HG03442 (cell line): ENCODE measurements around the gene TBX2.

Experiments
- ATAC-seq: cut with Tn5 transposase; IDR thresholded peaks from one replicate; pipeline ENCODE4 v1.9.1; 2021; ENCODE audit warnings: mild to moderate bottlenecking, moderate library complexity; ENCODE audit not compliant: unreplicated experiment

TBX2 gene

DNA sequence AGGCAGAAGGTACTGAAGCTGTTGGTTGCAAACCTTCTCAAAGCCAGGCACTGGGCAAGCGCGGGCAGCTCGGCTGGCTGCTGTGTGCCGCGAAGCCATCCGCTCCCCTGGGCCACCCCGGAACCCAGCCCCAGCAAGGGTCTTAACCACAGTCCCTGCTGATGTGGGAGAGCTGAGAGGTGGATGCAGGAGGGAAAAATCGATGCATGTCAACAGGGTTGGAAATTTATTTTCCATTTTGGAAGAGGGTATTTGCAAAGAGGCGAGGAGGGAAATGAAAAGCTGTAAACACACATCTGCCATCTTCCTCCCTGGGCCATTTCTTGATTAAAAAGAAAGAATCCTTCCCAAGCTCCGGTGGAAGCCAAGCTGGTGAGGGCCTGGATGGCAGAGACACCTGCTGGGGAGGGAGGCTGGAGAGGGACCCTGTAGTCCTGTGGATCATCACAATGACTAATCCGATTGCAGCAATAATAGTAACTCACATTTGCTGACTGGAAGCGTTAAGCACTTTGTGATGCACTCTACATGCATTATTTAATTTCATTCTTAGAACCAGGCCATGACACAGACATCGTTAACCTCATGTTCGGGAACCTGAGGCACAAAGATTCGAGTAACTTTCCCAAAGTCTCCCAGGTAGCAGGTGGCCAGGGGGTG lies 13.9 kb upstream of the TBX2 start:
- no peak for ATAC-seq

DNA sequence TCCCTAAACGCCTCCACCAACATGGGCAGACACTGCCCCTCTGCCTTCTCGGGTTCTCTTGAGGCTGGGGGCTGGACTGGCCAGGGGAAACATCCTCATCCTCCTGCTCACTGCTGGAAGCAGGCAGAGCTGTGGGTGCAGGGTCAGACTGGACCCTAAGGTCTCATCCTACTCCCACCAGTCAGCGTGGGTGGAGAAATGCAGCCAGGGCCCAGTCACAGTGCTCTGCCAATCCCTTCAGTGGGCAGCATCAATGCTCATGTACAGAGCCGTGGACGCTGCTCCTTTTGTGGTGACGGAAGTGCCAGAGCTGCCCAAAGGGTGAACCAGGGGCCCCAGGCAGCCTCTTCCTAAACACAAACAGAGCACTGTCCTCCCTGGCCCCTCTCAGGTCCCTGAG lies 13.4 kb upstream of the TBX2 start:
- no peak for ATAC-seq

DNA sequence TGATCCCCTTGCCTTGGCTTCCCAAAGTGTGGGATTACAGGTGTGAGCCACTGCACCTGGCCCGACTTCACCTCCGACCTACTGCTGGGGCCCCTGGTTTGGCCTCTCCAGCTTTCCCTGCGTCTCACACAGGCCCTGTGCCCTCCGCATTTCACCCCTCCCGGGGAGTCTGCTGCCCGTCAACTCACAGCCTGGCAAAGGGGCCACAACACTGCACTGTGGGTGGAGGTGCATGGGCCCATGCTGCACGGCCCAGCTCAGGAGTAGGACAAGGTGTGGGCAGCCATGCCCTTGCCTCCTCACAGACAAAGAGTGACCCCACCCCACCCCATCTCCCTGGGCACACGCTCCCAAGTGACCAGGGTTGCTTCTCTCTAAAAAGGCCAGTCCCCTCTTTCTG lies 12.6 kb upstream of the TBX2 start:
- no peak for ATAC-seq

DNA sequence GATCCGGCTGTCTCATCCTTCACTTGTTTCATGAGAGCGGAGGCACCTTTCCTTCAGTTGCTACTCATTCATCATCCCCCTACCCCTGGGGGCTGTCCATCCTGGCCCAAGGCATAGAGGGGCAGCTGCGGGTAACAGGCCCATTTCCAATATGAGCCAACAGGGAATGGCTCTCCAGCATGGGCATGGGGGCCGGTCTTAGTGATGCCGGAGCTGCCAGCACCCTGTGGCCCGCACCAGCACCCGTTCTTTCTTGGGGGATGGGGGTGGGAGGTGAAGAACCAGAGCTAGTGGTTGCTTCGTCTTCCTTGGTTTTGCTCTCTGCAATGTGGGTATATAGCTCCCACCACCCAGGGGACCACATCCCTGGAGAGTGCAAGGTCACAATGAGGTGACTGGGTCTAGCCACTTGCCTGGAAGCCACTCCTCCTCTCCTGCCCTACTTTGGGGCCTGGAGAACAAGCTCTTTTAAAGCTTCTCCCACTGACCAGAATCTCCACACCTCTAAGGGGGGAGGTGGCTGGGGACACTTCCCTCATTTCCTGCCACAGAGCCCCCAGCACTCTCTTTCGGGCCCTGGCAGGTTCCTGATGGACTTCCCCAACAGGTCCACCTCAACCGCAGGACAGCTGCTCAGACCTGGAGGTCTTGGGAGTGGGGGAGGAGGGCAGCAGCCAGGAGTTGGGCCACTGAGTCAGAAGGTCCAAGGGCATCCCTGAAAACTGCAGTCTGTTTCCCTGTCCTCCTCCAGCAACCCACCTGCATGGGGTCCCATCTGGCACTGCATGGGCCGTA lies 11.9 kb upstream of the TBX2 start:
- no peak for ATAC-seq

DNA sequence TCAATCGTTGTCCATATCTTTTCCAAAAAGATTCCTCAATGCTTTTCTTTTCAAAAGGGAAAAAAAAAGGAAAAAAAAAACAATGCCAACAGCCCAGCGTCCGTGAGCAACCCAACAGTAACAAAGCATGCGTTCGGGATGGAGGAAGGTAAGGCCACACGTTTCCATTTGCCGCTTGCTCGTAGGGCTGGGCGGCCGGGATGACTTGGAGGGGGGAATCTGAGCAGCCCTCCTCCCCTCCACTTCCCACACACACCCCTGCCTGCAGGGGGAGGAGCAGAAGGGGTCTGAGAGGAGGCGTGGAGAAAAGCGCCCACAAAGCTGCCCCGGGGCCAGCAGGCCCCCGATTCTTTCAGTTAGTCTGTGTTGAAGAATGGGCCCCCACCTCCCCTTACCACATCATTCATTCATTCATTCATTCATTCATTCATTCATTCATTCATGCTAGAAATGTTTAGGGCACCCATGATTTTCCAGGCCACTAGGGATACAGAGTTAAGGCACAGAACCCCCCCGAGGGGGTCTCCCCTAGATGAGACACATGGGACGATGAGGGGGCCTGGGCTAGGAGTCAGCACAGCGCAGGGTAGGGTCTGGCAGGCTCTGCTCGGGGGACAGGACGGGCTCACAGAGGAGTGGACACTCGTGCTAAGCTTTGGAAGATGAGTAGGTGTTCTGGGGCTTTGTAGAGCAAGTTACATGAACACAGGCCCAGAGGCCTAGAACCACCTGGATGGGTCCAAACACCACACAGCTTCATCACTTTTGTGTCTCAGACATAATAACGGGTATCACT lies 10.9 kb upstream of the TBX2 start:
- no peak for ATAC-seq

DNA sequence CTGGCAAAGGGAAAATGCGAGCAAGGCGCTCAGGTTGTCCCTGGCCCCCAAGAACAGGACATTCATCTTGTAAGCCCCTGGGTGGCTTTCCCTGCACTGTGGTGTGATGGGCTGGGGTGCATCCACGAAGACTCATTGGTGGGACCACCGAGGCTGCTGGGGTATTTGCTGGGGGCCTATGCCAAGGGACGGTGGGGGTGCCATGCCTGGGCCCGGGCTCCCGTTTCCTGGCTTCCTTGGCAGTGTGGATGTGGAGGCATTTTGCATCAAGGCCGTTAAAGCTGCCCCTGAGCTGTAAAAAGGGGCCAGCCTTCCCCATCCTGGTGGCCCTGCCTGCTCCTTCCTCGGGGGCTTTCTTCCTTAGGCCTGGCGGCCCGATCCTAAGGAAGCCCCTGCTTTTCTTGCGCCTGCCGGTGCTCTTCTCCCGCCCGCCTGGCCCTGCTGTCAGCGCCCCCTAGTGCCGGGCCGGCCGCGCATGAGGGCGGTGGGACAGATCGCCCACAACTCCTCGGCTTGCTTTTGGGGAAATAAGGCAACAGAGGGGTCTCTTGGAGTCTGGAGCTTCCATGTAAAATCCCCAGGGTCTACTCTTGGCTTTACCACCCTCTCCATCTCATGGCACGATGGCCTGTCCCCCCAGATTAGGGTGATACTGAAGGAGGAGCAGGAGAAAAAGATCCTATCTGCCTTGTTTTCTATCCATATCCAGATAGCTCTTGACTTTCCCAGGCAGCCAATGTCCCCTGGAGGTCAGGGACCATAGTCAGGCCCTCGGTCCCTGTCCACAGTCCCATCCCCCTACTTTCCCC lies 9.8 kb upstream of the TBX2 start:
- no peak for ATAC-seq

DNA sequence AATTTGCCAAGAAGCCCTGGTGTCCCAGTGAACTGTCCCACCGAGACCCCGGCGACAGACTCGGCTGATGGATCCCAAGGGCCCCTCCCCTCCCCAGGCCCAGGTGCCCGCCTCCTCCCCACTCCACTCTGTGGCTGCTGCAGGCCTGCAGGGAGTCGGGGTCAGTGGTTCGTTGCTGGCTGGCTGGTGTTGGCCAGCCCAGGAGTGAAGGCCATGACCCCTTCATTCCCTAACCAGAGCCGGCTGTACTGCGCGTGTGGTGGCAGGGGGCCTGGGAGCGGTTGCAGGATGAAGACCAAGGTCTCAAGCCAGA lies 9.2 kb upstream of the TBX2 start:
- no peak for ATAC-seq

DNA sequence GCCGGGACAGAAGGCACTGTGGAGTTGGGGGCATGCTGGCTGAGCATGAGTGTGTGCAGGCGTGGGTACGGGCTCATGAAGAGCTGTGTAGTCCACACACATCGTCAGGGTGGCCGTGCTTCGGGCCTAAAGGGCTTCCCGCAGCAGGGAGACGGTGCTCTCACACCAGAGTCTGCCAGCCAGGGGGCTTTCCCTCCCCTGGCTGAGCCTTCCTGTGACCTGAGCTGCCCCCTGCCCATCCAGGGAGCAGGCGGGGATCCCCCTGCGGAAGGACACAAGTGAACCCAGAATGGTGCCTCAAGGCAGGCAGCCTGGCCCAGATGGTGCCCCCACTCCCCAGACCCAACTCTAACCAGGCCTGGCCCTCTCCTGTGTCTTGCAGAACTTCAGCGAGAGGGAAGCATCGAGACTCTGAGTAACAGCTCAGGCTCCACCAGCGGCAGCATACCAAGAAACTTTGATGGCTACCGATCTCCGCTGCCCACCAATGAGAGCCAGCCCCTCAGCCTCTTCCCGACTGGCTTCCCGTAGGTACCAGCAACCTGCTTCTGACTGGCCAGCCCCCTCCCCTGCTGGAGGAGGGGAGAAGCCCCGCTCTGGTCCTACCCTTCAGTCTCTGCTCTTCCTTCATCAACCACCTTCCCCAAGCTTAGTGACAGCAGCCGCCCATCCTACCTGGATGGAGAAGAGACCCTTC lies 7.9 kb upstream of the TBX2 start:
- ATAC-seq: no peak

DNA sequence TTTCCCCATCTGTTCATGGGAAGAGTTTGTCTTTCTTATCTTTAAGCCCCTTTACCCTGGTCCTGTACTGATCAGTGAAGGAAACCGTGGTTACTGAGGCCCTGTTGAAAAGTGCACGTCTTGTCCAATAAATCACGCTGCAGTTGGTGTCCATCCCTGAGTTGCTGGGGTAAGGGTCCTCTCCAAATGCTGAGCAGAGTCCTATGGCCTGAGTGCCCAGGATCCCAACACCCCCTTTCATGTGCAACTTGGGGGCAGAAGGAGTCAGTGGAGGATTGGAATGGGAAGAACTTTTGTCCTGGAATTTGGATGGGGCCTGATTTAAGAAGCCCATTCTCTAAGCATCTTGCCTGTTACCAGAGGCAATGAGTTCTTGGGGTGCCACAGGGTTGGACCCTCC lies 7.0 kb upstream of the TBX2 start:
- no peak for ATAC-seq

DNA sequence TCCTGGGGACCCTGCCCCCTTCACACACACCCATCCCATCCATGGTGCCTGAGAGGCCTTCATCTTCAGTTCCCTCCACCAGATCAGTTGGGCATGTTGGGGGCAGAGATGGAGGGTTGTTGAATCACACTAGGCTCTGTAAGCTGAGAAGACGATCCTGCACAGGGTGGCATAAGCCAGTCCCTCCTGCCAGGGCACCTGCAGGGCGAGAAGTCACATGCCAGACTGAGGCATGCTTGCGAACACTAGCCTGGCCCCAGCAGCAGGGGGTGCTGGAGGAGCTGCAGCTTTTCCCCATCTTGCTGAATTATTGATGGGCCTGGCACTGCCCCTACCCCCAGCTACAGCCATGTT lies 6.1 kb upstream of the TBX2 start:
- no peak for ATAC-seq

DNA sequence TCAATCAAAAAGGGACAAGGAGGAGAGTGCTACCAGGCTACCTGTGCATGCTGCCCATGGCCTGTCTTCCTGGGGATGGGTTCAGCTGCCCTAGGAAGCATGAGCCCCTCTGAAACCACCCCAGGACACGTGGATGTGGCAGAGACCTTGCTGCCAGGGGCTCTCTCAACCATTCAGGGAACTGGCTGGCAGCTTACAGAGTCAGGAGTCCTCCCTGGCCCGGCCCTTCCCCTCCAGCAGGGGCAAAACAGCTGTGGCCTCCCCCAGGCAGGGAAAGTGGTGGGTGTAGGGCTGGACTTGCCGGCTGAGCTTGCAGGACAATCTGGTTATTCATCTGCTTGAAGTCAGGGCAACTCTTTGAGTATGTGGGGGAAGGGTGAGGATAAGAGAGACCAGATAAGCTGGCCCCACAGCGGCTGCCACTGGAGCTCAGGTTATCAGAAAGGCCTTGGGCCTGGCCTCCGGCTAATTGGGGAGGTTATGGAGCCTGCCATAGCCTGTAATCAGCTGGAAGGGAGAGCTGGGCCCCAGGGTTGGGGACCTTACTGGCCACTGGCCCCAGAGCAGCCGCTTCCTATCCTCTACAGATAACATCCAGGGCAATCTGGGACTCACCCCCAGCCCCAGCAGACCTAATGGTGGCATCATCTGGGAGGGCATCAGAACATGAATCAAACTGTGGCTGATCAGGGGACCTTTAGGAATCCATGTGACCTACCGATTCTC lies 5.6 kb upstream of the TBX2 start:
- no peak for ATAC-seq

DNA sequence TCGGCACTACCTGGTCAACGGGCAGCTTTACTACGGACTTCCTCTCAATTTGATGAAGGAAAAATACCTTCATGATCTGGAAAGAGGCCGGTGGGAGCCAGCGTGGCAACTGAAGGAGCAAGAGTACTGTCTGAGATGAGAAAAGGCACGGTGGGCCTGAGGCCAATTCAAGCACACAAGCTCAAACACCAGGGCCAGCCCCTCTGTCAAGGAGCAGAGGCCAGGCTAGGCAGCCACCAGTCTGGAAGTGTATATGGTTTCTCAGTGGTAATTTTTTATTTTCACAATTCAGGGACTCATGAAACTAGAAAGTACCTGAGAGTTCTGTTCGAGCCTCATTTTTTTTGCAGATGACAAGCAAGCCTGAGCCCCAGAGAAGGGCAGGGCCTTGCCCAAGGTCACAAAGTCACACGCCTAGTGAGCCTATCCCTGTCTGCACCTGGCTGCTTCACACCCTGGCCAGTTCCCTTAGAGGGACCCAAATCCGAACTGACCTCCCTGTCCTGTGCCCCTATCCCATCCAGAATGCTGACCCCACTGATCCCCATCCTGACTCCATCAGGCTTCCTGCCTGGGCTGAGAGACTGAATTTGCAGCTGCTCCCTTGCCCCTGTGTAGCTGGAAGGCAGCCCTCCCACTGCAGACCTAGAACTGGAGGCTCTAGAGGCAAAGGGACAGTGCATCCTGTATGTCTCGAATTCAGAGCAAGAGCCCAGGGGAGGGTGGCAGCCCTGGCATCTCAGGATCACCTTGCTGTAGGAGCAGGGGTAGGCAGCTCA lies 4.8 kb upstream of the TBX2 start:
- no peak for ATAC-seq

DNA sequence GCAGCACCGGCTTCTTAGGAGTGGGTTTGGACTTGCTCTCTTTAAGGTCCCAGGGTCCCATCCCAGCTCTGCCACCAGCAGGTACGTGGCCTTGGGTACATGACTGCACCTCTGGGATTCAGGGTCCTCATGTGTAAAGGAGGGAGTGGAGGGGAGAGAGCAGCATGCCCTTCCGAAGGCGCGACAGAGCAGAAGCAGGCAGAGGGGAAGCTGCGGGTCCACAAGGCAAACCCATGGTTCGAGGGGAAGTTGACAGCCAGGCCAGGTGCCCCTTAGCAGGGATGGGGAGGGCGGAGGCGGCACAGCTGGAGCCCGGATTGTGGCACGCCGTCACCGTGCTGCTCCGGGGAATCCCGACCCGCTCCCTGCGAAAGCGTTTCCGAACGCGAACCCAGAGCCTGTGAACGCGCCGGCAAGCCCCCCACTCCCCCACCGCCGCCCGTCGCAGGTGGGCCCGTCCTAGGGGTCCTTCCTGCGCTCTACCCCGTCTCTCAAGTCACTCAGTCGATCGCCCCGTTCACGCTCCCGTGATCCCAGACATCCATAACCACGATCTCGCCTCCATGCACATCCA lies 4.1 kb upstream of the TBX2 start:
- no peak for ATAC-seq

DNA sequence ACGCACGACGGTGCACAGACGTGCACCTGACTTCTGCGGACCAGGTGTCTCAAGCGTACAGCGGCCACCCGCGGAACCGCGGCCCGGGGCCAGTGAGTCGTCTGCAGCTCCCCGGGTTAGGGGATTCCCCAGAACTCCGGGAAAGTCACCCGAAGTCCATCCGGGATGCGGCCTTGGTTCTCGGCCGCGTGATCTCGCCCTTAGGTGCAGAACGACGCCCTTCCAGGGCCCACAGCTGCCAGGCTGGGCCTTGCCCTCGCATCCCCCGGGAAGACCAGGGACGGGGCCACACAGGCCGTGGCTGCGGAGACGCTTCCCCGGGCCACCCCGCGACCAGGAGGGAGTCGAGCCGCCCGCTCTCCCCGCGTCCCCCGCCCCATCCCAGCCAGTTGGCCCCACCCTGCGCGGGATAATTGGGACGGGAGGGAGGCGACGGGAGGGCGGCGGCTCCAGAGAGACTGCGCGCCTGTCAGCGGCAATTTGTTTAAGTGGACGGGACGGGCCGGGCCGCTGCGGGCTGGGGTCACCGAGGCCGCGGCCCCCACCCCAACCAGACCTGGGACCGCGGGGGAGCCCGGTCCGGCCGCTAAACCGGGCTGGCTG lies 3.6 kb upstream of the TBX2 start:
- no peak for ATAC-seq

DNA sequence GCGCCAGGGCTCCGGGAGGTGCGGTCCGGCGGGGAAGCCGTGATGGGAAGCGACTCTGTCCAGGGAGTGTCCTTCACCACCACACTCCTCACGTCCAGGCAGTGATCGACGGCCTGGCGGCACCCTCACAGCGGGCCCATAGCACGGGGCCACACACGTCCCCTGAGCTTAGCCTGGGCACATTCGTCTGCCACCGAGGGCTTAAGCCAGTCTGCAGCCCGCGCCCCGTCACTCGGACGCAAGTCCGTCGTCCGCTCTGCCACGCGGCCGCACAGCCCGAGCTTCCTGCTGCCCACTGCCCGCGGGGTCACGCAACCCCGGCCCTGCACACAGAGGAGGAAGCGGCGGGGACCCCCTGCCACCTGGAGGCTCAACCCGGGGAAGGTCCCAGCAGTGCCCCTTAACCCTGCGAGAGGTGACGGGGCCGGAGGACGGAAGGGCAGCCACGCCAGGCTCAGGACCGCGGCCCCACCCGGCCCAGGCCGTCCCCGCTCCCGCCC lies 3.0 kb upstream of the TBX2 start:
- no peak for ATAC-seq

DNA sequence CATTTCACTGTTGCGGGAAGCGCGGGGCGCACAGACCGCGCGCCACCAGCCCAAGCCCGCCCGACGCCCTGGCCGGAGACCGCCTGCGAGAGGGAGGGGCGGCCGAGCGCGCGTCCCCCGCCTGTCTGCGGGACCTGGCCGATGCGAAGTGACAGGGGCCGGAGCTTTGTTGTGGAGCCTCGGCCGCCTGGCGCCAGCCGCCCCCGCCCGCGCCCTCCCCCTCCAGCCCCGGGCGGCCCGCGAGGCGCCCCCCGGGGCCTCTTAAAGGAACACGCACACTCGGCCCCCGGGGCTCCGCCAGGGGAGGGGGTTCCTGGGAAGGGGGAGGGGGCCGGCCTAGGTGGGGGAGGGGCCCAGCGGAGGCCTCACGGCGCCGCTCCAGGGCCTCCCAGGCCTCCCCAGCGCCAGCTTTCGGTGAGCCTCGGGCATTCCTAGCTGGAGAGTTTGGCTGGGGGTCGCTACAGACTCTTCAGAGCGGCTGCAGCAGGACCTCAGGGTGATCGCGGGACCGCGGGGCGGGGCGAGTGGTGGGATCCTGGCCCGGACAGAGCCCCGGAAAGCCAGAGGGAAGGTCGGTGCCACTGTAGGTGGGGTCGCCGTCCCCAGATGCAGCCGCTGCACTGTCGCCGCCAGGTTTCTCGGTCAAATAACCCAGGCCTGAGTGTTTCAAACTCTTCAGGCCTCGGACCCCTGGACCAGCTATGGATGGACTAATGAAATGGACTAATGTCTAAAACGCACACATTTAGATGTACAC lies 2.4 kb upstream of the TBX2 start:
- ATAC-seq: no peak

DNA sequence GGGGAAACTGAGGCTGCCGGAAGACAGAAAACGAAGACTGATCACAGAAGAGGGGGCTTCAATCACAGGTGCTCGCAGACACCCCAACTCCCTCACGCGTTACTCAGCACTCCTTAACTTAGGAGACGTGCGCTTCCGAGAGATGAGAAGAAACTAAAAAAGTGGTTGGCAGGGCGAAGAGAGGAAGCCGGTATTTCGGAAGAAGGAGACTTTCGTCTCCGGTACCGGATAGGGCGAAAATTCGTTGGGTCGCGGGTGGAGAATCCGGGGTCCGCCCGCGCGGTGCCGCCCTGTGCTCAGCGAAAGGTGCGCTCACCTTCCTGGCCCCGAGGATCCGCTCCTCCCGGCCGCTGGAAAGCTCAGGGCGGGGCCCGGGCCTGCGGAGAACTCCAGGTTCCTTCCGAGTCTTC lies 917 bp upstream of the TBX2 start:
- no peak for ATAC-seq
